ENCODE data around the gene CPT1B.

DNA sequence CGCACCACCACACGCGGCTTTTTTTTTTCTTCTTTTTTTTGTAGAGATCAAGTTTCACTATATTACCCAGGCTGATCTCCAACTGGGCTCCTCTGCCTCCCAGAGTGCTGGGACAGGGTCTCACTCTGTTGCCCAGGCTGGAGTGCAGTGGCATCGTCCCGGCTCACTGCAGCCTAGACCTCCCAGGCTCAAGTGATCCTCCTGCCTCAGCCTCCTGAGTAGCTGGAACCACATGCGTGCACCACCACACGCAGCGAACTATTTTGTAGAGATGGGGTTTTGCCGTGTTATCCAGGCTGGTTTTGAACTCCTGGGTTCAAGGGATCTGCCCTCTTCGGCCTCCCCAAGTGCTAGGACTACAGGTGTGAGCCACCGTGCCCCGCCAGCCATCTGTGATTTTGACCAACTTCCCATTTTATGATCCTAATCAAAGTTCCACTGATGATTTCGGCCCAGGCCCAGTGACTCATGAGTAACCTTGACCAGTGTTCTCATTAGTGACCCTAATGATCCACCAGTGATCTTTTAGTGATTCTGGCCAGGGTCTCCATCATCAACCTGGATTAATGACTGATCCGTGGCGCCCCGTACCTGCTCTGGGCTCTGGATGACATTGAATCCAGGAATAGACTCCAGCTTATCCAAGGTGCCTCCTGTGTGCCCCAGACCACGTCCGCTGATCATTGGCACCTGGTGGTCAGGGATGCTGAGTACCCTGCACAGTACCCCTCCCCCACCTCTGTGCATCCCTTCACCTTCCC is 50.1 kb downstream of the CPT1B start:
- no peak for TF ChIP-seq CTCF (IDR thresholded peaks at IDR 0.05)
- no peak for TF ChIP-seq POLR2A (IDR thresholded peaks at IDR 0.05)

All from thyroid gland (tissue), 4 donors.